ENCODE data around the gene IL32.
A peak's percentile ranks its signal among the peaks of the same experiment; 100 is the strongest.
"Not testable (repeated sequence)": the region's sequence is repeated elsewhere in the genome, so short reads cannot be mapped to it uniquely, and the experiment has no call there.

IL32 gene

DNA sequence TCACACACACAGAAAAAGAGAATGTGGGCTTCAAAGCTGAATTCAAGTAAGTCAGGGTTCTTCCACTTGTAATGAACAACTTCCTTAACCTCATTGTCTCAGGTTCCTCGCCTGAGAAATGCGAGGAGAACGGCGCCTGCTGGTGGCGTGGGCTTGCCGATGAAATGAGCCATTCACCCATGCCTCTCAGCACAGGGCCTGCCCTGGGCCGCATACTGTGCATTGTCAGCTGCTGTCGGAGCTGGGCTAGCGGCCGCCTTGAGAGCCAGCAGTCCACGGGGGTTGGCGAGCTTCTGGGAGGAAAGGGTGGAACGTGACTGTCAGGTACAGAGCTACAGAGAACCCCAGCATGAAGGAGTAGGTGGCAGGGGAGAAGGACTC is 12.1 kb upstream of the IL32 start:
- DNase-seq: not testable (repeated sequence)

DNA sequence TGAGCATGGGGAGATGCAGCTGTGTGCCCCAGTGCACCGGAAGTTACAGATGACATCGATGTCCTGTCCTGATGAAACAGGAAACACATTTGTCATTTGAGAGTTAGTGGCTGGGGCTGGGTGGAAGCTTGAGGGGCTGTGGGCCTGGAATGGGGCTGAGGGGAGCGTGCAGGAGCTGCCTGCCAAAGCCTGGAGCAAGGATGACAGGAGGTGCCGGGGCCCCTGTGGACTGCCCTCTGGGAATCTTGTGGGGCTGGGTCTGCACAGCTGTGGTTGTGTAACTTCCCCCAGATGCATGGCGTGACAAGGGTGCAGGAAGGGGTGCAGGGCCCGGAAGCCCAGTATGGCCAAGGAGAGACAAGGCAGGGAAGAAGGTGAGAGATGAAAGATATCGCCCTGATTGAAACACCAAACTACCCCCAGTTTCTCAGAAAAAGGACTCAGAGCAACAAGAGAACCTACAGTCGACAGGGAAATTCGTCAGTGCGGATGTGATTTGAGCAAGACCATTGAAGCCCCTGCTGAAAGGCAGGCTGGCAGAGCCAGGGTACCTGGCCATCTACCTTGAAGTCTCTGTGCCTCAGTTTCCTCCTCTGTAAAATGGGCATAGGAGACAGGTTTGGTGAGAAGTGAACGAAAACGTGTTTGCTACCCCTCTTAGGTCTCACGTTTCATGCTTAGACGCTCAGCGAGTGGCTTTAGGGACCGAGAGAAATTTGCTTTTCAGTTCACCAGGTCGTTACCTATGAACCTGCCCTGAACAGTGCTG is 10.3 kb upstream of the IL32 start:
- DNase-seq: no peak

DNA sequence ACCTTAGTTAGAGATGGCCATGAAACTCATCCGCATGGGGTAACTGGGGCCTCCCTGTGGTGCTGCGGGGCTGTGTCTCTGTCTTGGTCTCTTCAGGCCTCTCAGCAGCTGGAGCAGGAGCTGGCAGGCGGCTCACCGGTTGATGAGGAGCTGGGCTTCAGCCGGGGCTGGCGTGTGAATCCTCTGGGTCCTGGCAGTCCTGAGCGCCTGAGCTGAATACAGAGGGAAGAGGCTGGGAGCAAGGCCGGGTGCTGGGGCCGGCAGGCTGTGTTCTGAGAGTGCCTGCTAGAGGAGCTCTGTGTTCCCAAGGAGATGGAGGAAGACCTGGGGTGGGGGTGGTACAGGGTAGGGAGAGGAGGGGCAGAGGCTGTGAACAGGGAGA is 9.7 kb upstream of the IL32 start:
- DNase-seq: not testable (repeated sequence)

DNA sequence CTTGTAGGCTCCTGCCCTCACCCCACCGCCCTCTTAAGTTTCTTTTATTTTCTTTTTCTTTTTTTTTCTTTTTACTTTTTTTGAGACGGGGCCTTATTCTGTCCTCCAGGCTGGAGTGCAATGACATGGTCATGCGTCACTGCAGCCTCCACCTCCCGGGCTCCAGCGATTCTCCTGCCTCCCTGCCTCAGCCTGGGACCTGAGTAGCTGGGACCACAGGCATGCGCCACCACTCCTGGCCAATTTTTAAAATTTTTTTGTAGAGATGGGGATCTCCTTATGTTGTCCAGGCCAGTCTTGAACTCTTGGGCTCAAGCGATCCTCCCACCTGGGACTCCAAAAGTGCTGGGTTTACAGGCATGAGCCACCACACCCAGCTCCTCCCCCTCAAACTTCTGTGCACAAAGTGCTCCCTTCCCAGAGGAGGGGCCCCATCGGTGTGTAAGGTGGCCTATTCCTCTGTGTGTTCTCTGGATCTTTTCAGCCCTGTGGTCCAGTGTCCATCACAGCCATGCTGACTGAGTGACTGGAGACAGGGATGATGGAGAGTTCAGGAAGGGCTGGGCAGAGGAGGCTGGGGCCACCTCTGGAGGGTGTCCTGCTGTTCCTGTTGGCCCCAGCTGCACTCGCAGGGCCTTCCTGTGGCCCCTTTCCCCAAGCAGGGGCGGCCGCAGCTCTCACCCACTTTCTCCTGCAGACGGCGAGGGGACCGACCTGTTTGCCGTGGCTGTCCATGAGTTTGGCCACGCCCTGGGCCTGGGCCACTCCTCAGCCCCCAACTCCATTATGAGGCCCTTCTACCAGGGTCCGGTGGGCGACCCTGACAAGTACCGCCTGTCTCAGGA is 8.9 kb upstream of the IL32 start:
- no peak for DNase-seq

DNA sequence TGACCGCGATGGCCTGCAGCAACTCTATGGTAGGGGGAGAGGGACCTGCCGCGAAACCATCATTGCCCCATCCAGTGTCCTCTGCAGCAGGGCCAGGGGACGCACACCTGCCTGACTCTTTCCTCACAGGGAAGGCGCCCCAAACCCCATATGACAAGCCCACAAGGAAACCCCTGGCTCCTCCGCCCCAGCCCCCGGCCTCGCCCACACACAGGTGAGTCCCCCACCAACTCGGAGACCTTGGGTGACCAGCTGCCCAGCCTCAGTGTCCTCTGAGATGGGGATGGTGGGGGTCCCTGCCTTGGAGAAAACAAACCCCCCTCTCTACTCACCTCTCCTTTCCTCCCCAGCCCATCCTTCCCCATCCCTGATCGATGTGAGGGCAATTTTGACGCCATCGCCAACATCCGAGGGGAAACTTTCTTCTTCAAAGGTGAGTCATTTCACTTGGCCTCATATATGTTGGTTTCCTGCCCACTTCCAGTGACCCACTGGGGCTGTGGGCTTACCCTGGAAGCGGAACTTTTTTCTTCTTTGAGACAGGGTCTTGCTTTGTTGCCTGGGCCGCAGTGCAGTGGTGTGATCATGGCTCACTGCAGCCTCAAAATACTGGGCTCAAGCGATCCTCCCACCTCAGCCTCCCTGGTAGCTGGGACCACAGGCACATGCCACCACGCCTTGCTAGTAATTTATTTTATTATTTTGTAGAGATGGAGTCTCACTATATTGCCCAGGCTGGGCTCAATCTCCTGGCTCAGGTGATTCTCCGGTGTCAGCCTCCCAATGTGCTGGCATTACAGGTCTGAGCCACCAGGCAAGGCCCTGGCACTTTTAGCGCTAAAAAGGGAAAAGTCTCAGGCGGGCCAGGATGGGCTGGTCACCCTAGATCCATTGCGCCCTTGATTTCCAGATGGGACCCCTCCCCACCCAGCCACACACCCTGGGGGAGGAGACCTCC is 8.0 kb upstream of the IL32 start:
- DNase-seq: no peak

DNA sequence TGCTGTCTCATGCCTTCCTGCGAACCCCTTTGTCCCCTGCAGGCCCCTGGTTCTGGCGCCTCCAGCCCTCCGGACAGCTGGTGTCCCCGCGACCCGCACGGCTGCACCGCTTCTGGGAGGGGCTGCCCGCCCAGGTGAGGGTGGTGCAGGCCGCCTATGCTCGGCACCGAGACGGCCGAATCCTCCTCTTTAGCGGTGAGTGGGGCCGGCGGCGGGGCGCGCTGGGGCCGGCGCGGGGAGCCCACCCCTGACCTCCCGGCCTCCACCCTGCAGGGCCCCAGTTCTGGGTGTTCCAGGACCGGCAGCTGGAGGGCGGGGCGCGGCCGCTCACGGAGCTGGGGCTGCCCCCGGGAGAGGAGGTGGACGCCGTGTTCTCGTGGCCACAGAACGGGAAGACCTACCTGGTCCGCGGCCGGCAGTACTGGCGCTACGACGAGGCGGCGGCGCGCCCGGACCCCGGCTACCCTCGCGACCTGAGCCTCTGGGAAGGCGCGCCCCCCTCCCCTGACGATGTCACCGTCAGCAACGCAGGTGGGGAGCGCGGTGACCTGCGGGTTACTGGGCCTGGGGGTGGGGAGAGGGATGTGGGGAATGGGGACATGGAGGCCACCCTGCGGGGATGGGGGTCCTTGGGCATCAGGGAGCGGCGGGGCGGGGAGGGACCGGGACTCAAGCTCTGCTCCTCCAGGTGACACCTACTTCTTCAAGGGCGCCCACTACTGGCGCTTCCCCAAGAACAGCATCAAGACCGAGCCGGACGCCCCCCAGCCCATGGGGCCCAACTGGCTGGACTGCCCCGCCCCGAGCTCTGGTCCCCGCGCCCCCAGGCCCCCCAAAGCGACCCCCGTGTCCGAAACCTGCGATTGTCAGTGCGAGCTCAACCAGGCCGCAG is 7.1 kb upstream of the IL32 start:
- DNase-seq: no peak

DNA sequence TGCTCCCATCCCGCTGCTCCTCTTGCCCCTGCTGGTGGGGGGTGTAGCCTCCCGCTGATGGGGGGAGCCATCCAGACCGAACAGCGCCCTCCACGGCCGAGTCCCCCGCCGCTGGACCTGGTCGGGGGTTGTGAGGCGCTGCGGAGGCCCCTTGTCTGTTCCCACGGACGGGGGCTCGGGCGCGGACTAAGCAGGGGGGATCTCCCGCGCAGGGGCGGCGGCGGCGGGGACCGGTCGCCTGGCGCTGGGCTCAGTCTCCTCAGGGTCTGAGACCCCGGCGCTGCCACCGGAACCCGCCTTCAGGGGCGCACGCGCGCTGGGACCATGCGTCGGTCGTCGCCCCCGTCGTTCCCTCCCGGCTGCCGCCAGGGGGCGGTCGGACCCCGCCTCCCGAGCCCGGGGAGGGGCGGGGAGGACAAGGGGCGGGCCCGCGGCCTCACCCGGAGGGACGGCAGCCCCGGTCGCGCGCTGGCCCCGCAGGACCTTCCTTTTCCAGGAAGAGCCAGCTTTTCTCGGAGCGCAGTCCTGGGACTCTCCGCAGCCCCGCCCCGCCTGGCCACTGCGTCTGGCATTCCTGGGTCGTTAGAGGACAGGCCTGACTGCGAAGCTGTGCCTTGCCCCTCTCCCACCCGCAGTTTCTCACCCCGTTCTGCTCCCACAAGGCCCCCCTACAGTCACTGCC is 6.3 kb upstream of the IL32 start:
- peak; percentile 25 for DNase-seq

DNA sequence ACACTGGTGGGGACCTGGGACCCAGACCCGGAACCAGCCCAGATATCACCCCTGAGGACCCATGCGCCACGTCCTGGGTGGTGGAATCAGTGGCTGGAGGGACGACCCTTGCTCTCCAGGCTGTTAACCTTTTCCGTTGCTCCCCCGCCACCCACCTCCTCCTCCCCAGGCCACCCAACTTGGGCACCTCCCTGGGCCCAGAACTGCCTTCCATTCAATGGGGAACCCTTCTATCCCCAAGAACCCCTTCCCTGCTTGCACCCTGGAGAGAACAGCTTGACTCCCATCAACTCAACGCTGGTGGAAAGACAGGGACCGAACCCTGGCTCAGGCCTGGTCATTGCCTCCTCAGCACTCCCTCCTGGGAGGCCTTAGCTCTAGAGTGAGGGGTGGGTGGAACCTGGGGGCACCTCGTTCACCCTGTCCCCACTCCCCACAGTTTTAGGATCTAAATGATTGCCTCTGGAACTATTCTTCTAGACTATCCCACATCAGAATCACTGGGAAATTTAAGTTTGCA is 5.7 kb upstream of the IL32 start:
- no peak for DNase-seq

DNA sequence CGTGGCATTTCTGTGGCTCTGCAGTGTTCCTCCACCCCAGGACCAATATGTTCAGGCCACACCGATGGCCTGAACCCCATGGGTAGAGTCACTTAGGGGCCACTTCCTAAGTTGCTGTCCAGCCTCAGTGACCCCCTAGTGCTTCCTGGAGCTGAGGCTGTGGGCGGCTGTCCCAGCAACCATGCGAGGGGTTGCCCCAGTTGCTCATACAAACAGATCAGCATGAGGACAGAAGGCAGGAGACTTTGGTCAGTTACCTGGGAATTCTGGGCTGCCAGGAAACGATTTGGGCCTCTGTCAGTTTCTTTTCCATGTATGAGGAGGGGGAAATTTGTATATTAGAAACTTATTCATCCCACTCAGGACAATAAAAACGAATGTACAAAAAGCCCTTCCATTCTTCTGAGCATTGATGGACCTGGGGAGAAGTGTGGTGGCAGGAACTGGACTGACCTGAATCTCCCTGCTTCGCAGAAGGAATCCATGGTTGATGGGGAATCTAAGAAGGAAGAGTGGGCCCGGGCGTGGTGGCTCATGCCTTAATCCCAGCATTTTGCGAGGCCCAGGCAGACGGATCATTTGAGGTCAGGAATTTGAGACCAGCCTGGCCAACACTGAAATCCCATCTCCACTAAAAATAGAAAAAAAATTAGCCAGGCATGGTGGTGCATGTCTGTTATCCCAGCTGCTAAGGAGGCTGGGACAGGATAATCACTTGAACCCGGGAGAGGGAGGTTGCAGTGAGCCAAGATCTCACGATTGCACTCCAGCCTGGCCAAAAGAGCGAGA is 4.9 kb upstream of the IL32 start:
- no peak for DNase-seq

DNA sequence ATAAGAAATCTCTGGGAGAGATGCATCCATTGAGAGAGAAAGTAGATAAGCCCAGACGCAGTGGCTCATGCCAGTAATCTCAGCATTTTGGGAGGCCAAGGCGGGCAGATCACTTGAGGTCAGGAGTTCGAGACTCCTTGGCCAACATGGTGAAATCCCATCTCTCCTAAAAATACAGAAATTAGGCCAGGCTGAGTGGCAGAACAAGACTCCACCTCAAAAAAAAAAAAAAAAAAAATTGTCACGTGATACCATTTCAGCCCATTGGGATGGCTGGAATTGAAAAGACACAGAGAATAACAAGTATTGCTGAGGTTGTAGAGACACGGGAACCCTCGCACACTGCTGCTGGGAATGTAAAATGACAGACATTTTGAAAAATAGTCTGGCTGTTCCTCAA is 2.9 kb upstream of the IL32 start:
- DNase-seq: no peak

DNA sequence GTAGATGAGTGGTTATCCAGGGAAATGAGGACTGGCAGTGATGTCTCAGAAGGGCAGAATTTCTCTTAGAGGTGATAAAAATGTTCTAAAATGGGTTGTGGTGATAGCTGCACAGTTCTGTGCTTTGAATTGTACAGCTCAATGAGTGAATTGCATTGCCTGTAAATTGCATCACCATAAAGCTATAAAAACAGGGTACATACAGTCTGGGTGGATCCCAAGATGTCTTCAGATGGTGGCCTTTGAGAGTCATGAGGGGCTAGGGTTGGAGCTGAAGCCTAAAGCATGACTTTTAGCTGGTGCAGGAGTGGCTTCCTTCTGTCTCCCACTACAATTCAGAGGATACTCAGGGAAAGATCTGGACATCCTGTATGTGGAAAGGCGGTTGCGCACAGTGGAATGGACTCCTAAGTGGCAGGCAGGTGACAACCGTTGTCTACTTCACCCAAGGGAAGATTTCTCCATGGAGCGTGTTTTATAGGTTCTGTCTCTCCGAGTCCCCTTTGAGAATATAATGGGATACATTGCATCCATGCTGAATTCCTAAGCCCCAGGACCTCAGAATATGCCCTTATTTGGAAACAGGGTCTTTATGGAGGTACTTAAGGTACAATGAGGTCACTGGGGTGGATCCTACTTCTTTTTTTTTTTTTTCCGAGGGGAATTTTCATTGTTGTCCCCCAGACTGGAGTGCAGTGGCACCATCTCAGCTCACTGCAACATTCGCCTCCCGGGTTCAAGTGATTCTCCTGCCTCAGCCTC is 1.6 kb upstream of the IL32 start:
- DNase-seq: no peak

DNA sequence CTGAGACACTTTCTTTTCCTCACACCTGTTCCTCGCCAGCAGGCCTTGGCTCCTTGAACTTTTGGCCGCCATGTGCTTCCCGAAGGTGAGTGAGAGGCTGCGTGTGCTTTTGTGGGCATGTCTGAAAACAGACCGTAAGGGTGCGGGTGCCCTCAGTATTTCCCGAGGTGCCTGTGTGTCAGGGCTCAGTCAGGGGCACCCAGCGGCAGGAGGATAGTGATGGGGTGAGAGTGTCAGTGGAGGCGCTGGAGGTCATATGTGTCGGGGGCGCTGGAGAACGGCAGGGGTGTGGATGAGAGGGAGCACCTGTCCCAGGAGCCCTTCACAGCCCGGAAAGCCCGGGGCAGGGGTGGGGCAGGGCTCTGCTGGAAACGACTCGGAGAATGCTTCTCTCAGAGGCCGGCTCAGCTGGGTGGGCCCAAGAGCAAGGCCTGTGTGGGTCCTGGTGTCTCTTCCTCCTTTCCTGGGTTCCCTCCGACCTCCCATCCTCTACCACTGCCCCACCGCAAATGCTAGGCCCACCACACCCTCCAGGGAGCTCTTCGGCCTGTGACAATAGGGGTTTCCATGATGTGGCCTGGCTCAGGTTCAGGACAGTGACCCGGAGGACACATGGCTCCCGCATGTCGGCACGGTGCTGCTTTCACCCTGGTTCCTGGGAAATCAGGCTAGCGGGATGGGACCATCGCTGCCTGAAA is 451 bp downstream of the IL32 start:
- no peak for DNase-seq

DNA sequence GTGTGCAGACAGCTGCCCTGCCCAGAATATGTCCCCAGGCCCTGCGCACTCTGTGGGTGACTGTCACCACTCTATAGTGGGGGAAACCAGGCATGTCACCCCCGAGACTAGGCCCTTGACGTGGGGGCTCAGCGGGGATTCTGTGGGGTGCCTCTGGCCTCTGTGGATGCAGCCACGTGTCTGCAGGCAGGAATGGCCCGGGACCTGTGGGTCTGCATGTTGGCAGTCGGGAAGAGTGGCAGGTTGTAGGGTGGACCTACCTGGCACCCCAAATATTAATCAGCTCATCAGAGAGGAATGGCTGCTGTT is 954 bp downstream of the IL32 start:
- DNase-seq: no peak

DNA sequence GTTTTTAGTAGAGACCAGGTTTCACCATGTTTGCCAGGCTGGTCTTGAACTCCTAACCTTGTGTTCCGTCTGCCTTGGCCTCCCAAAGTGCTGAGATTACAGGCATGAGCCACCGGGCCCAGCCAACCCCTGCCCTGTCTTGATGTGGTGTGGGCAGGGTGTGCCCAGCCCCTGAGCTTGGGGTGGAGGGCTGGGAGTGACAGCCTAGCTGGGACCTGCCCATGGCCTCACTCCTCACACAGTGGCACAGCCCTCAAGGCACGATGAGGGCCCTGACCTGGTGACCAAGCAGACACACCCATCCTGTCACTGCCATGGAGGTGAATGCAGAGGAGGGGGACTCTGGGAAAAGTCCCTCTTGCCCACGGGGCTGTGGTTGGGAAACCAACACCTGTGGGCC is 3.0 kb downstream of the IL32 start:
- no peak for DNase-seq

DNA sequence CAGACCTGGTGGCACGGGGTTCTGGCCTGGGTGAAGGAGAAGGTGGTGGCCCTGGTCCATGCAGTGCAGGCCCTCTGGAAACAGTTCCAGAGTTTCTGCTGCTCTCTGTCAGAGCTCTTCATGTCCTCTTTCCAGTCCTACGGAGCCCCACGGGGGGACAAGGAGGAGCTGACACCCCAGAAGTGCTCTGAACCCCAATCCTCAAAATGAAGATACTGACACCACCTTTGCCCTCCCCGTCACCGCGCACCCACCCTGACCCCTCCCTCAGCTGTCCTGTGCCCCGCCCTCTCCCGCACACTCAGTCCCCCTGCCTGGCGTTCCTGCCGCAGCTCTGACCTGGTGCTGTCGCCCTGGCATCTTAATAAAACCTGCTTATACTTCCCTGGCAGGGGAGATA is 3.7 kb downstream of the IL32 start:
- not testable (repeated sequence) for DNase-seq

DNA sequence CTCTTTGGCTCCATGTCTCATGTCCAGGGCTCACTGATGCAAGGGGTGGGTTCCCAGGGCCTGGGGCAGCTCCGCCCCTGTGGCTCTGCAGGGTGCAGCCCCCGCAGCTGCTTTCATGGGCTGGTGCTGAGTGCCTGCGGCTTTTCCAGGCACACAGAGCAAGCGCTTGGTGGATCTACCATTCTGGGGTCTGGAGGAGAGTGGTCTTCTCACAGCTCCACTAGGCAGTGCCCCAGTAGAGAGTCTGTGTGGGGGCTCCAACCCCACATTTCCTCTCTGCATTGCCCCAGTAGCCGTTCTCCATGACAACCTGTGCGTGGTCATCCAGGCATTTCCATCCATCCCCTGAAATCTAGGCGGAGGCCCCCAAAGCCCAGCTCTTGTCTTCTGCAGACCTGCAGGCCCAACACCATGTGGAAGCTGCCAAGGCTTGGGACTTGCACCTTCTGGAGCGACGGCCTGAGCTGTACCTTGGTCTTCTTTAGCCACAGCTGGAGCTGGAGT is 5.2 kb downstream of the IL32 start:
- no peak for DNase-seq

DNA sequence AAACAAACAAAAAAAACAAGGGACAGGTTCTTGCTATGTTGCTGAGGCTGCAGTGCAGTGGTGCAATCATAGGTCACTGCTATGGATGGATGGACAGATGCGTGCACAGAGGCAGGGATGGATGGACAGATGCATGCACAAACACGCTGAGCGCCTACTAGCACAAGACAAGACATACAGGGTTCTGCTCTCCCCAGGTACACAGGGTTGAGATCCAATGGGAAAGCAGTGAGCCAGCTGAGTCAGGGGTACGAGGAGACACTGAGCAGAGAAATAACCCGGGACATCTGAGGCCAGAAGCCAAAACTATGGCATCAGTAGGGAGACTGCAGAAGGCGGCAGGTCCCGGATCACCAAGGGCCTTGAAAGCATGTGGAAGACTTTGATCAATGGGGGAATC is 6.2 kb downstream of the IL32 start:
- DNase-seq: no peak

DNA sequence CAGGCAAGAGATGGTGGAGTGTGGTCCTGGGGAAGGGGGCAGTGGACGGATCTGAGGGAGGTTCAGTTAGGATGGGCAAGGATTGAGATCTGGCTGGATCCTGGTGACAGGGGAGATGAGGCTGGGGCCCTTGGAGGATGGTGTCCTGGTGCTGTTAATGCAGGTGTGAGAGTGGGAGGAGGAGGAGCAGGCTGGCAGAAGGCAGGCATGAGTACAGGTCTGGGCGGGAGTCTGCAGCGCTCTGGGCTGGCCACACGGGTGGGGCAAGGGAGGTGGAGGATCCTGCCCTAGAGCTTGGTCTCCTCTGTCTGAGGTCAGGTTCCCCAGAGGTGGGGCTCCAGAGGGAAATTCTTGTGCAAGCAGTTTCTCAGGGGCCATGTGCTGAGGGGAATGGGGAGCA is 6.7 kb downstream of the IL32 start:
- not testable (repeated sequence) for DNase-seq
